Medulla oblongata (tissue), 1 donor: ENCODE results near the gene PRMT7.
A peak's percentile ranks its signal among the peaks of the same experiment; 100 is the strongest.

Source experiments
- DNase-seq: peaks from one replicate; pipeline ENCODE4 v3.0.0-alpha.2; 2015; ENCODE audit errors: extremely low spot score

The PRMT7 gene

GRCh38 chr16:68347605-68348004 lies 36.8 kb downstream of the PRMT7 start:
- DNase-seq, result no peak

GRCh38 chr16:68348639-68349445 lies 38.0 kb downstream of the PRMT7 start:
- no peak for DNase-seq

- no peak for DNase-seq
These were observed 39.1 kb downstream of the PRMT7 start for GRCh38 chr16:68349838-68350410.

GRCh38 chr16:68350813-68351350 lies 40.1 kb downstream of the PRMT7 start:
- no peak for DNase-seq

GRCh38 chr16:68351463-68351862 lies 40.6 kb downstream of the PRMT7 start:
- no peak for DNase-seq

- no peak for DNase-seq
These were observed 41.2 kb downstream of the PRMT7 start for GRCh38 chr16:68351991-68352431.

GRCh38 chr16:68353366-68353765 lies 42.5 kb downstream of the PRMT7 start:
- no peak for DNase-seq

GRCh38 chr16:68354816-68355215 lies 44.0 kb downstream of the PRMT7 start:
- no peak for DNase-seq

GRCh38 chr16:68355447-68356248 lies 44.8 kb downstream of the PRMT7 start:
- no peak for DNase-seq

GRCh38 chr16:68356249-68356918 lies 45.6 kb downstream of the PRMT7 start:
- peak; percentile 24 for DNase-seq

- DNase-seq, result no peak
These were observed 46.1 kb downstream of the PRMT7 start for GRCh38 chr16:68356919-68357286.

GRCh38 chr16:68357521-68357922 lies 46.7 kb downstream of the PRMT7 start:
- DNase-seq, result no peak

- no peak for DNase-seq
These were observed 47.1 kb downstream of the PRMT7 start for GRCh38 chr16:68357923-68358322.

- DNase-seq, result no peak
These were observed 48.1 kb downstream of the PRMT7 start for GRCh38 chr16:68358951-68359350.

- DNase-seq, result no peak
These were observed 48.8 kb downstream of the PRMT7 start for GRCh38 chr16:68359398-68360191.

- no peak for DNase-seq
These were observed 49.7 kb downstream of the PRMT7 start for GRCh38 chr16:68360547-68360946.

GRCh38 chr16:68360956-68361355 lies 50.1 kb downstream of the PRMT7 start:
- no peak for DNase-seq

GRCh38 chr16:68361485-68361884 lies 50.7 kb downstream of the PRMT7 start:
- DNase-seq, result no peak

- DNase-seq, result no peak
These were observed 51.6 kb downstream of the PRMT7 start for GRCh38 chr16:68362262-68362913.

- no peak for DNase-seq
These were observed 52.3 kb downstream of the PRMT7 start for GRCh38 chr16:68362947-68363657.
